ENCODE results near the gene ABHD16B.
"Not testable (repeated sequence)": the region's sequence is repeated elsewhere in the genome, so short reads cannot be mapped to it uniquely, and the experiment has no call there.

ABHD16B gene

GRCh38 chr20:63867042-63867441 is 5.7 kb downstream of the ABHD16B start:
- not testable (repeated sequence) for H3K27me3 ChIP-seq (ENCODE audit: control insufficient read depth, insufficient read depth, low read length); H3K9ac ChIP-seq (ENCODE audit: low read depth, low read length); H3K4me3 ChIP-seq (ENCODE audit: low read depth, low read length); H3K9me3 ChIP-seq (ENCODE audit: control insufficient read depth, insufficient read depth, low read length); H3K27ac ChIP-seq (ENCODE audit: low read depth, low read length); H3K4me1 ChIP-seq (ENCODE audit: control insufficient read depth, insufficient read depth, low read length)
- peaks cover 46% of the 10 kb centered on the region for H3K36me3 ChIP-seq (ENCODE audit: control insufficient read depth, insufficient read depth, low read length)

DNA sequence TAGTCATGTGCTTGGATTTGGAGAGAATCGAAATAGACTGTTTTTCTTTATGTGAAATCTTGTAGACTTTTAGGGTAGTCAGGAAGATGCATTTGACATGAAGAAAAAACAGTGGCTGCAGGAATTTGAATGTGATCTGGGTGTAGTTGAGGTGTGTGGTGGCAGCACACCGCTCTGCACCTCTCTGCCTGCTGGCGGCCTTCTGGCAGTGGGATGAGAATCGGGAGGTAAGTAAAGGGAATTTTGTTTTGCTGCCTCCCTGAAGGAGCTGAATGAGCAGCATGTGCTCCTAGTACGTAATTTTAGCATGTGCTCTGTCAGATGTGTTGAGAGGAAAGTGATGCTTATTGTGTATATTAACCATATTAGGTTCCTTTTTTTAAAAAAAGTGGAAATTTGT is 7.0 kb downstream of the ABHD16B start:
- no peak overlapping the region for H3K4me3 ChIP-seq (ENCODE audit: low read depth, low read length)
- H3K9me3 ChIP-seq (ENCODE audit: control insufficient read depth, insufficient read depth, low read length), result no peaks in the 10 kb centered on the region
- peaks cover 43% of the 10 kb centered on the region for H3K36me3 ChIP-seq (ENCODE audit: control insufficient read depth, insufficient read depth, low read length)
- H3K27me3 ChIP-seq (ENCODE audit: control insufficient read depth, insufficient read depth, low read length), result no peaks in the 10 kb centered on the region
- H3K9ac ChIP-seq (ENCODE audit: low read depth, low read length), result no peak overlapping the region
- H3K27ac ChIP-seq (ENCODE audit: low read depth, low read length), result no peak overlapping the region
- H3K4me1 ChIP-seq (ENCODE audit: control insufficient read depth, insufficient read depth, low read length), result peaks cover 5% of the 10 kb centered on the region; the same call in 1 of the 2 replicates

DNA sequence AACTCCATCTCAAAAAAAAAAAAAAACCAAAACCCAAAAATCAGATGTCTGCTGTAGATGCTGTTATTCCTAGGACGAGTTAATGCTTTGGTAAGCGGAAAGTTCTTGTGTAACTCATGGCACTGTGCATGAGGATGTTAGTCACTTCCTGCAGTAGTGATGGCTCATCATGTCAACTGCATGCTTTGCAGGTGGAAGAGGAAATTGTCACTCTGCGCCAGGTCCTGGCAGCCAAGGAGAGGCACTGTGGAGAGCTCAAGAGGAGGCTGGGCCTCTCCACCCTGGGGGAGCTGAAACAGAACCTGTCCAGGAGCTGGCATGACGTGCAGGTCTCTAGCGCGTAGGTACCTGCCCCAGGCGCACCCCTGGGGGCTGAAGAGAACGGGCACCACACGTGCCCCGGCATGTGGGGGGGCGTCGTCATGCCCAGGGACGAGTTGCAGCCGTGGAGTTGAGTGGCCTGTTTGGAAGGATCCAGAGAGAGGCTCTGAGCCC is 12.2 kb downstream of the ABHD16B start:
- Histone ChIP-seq H3K9ac (ENCODE audit: low read depth, low read length) (no peak overlapping the region), H3K36me3 (ENCODE audit: control insufficient read depth, insufficient read depth, low read length) (peaks cover 82% of the 10 kb centered on the region), H3K27ac (ENCODE audit: low read depth, low read length) (no peak overlapping the region)

GRCh38 chr20:63874241-63874640 is 12.9 kb downstream of the ABHD16B start:
- not testable (repeated sequence) for H3K9ac ChIP-seq (ENCODE audit: low read depth, low read length); H3K4me3 ChIP-seq (ENCODE audit: low read depth, low read length); H3K4me1 ChIP-seq (ENCODE audit: control insufficient read depth, insufficient read depth, low read length); H3K9me3 ChIP-seq (ENCODE audit: control insufficient read depth, insufficient read depth, low read length); H3K27ac ChIP-seq (ENCODE audit: low read depth, low read length); H3K27me3 ChIP-seq (ENCODE audit: control insufficient read depth, insufficient read depth, low read length)
- peaks cover 80% of the 10 kb centered on the region for H3K36me3 ChIP-seq (ENCODE audit: control insufficient read depth, insufficient read depth, low read length)

More for the DNA sequence above, 12.2 kb downstream of the ABHD16B start:
- H3K4me1 ChIP-seq (ENCODE audit: control insufficient read depth, insufficient read depth, low read length), result no peaks in the 10 kb centered on the region
- H3K4me3 ChIP-seq (ENCODE audit: low read depth, low read length), result no peak overlapping the region
- H3K9me3 ChIP-seq (ENCODE audit: control insufficient read depth, insufficient read depth, low read length), result no peaks in the 10 kb centered on the region
- no peaks in the 10 kb centered on the region for H3K27me3 ChIP-seq (ENCODE audit: control insufficient read depth, insufficient read depth, low read length)

GRCh38 chr20:63876489-63877036 is 15.3 kb downstream of the ABHD16B start:
- Histone ChIP-seq H3K36me3 (ENCODE audit: control insufficient read depth, insufficient read depth, low read length) (peaks cover 65% of the 10 kb centered on the region), H3K4me1 (ENCODE audit: control insufficient read depth, insufficient read depth, low read length) (no peaks in the 10 kb centered on the region), H3K27ac (ENCODE audit: low read depth, low read length) (no peak overlapping the region), H3K27me3 (ENCODE audit: control insufficient read depth, insufficient read depth, low read length) (no peaks in the 10 kb centered on the region), H3K9ac (ENCODE audit: low read depth, low read length) (no peak overlapping the region), H3K4me3 (ENCODE audit: low read depth, low read length) (no peak overlapping the region), H3K9me3 (ENCODE audit: control insufficient read depth, insufficient read depth, low read length) (no peaks in the 10 kb centered on the region)

DNA sequence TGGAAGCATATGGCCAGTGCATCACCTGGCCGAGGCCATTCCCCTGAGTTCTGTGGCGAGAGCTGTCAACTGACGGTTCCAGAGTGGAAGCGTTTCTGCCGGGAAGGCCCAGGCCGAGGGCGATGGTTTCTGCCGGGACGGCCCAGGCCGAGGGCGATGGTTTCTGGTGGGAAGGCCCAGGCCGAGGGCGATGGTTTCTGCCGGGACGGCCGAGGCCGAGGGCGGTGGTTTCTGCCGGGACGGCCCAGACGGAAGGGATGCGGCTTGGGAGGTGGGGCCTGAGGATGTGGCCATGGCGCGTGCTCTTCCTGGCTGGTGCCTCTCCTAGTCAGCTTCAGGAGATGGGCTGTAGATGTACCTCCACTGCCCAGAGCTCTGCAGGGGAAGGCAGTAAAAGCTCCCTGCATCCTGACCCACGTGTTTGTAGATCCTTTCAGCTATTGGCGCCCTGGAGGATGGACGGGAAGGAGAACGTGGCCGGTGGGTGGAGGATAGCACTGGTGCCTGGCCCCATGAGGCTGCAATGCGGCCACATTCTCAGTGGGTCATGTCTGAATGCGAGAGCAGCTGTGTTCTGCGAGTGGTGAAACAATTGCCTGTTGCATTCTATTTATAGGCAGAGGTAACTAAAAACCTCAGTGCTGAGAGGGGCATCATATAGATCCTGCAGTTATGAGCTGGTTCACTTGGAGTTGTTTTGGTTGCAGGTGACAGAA is 16.6 kb downstream of the ABHD16B start:
- H3K27ac ChIP-seq (ENCODE audit: low read depth, low read length), result no peak overlapping the region
- no peaks in the 10 kb centered on the region for H3K9me3 ChIP-seq (ENCODE audit: control insufficient read depth, insufficient read depth, low read length)
- no peak overlapping the region for H3K4me3 ChIP-seq (ENCODE audit: low read depth, low read length)
- H3K4me1 ChIP-seq (ENCODE audit: control insufficient read depth, insufficient read depth, low read length), result no peaks in the 10 kb centered on the region
- peaks cover 70% of the 10 kb centered on the region for H3K36me3 ChIP-seq (ENCODE audit: control insufficient read depth, insufficient read depth, low read length)
- no peaks in the 10 kb centered on the region for H3K27me3 ChIP-seq (ENCODE audit: control insufficient read depth, insufficient read depth, low read length)
- no peak overlapping the region for H3K9ac ChIP-seq (ENCODE audit: low read depth, low read length)

GRCh38 chr20:63878899-63879663 is 17.8 kb downstream of the ABHD16B start:
- no peaks in the 10 kb centered on the region for H3K27me3 ChIP-seq (ENCODE audit: control insufficient read depth, insufficient read depth, low read length)
- H3K27ac ChIP-seq (ENCODE audit: low read depth, low read length), result no peak overlapping the region
- H3K4me1 ChIP-seq (ENCODE audit: control insufficient read depth, insufficient read depth, low read length), result no peaks in the 10 kb centered on the region
- H3K4me3 ChIP-seq (ENCODE audit: low read depth, low read length), result no peak overlapping the region
- no peaks in the 10 kb centered on the region for H3K9me3 ChIP-seq (ENCODE audit: control insufficient read depth, insufficient read depth, low read length)
- H3K36me3 ChIP-seq (ENCODE audit: control insufficient read depth, insufficient read depth, low read length), result peaks cover 74% of the 10 kb centered on the region
- H3K9ac ChIP-seq (ENCODE audit: low read depth, low read length), result no peak overlapping the region

DNA sequence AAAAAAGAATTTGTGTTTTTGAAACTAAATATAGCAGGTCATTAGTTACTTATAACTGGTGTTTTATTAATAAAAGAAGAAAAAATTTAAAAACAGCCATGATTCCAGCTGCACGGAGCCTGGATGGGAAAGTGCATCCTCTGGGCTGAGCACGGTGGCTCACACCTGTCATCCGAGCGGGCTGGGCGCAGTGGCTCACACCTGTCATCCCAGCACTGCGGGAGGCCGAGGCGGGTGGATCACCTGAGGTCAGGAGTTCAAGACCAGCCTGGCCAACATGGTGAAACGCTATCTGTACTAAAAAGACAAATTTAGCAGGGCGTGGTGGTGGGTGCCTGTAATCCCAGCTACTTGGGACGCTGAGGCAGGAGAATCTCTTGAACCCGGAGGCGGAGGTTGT is 19.6 kb downstream of the ABHD16B start:
- H3K27me3 ChIP-seq (ENCODE audit: control insufficient read depth, insufficient read depth, low read length); H3K9ac ChIP-seq (ENCODE audit: low read depth, low read length); H3K4me3 ChIP-seq (ENCODE audit: low read depth, low read length); H3K27ac ChIP-seq (ENCODE audit: low read depth, low read length); H3K9me3 ChIP-seq (ENCODE audit: control insufficient read depth, insufficient read depth, low read length); H3K4me1 ChIP-seq (ENCODE audit: control insufficient read depth, insufficient read depth, low read length): not testable (repeated sequence)
- peaks cover 74% of the 10 kb centered on the region for H3K36me3 ChIP-seq (ENCODE audit: control insufficient read depth, insufficient read depth, low read length)

GRCh38 chr20:63881451-63882226 is 20.3 kb downstream of the ABHD16B start:
- H3K4me3 ChIP-seq (ENCODE audit: low read depth, low read length), result no peak overlapping the region
- no peak overlapping the region for H3K27ac ChIP-seq (ENCODE audit: low read depth, low read length)
- no peaks in the 10 kb centered on the region for H3K27me3 ChIP-seq (ENCODE audit: control insufficient read depth, insufficient read depth, low read length)
- H3K9ac ChIP-seq (ENCODE audit: low read depth, low read length), result no peak overlapping the region
- no peaks in the 10 kb centered on the region for H3K9me3 ChIP-seq (ENCODE audit: control insufficient read depth, insufficient read depth, low read length)
- H3K4me1 ChIP-seq (ENCODE audit: control insufficient read depth, insufficient read depth, low read length), result no peaks in the 10 kb centered on the region
- H3K36me3 ChIP-seq (ENCODE audit: control insufficient read depth, insufficient read depth, low read length), result peaks cover 69% of the 10 kb centered on the region

DNA sequence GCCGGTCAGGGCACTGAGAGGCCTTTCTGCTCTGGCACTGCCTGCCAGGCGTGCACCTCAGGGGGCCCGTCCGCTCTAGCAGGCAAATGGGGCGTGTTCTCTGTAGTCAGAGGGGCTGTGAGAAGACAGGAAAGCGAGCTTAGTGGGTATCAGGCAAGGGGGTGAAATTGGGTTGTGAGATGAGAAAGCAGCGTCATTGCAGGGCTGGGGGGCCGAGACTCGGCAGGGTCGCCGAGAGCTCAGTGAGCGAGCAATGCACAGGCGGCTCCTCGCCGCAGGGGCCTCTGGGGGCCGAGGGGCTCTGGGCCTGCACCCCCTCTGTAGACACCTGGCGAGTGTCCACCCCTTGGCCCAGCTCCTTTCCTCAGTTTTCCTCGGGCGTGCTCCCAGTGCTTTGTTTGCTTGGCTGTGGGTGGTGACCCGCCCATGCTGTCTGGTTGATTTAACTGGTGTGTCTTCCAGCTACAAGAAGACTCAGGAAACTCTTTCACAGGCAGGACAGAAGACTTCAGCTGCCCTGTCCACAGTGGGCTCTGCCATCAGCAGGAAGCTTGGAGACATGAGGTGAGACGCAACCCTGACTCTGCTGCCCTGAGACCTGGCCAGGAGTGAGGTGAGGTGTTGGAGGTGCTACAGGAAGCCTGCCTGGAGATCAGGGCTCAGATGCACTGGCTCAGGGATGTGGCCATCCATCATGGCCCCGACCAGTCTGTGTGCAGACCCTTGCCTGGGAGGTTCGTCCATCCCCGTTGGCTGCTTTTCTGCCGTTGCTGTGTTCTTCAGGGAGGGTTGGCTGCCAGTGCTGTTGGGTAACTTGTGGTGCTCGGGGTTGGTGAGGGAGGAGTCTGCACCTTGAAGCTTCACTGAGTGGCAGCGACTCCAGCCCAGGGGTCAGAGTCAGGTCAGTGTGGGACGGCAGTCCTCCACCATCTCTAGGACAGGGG is 21.2 kb downstream of the ABHD16B start:
- Histone ChIP-seq H3K27ac (ENCODE audit: low read depth, low read length) (no peak overlapping the region), H3K9ac (ENCODE audit: low read depth, low read length) (no peak overlapping the region), H3K36me3 (ENCODE audit: control insufficient read depth, insufficient read depth, low read length) (peaks cover 71% of the 10 kb centered on the region), H3K9me3 (ENCODE audit: control insufficient read depth, insufficient read depth, low read length) (no peaks in the 10 kb centered on the region), H3K27me3 (ENCODE audit: control insufficient read depth, insufficient read depth, low read length) (no peaks in the 10 kb centered on the region), H3K4me1 (ENCODE audit: control insufficient read depth, insufficient read depth, low read length) (no peaks in the 10 kb centered on the region), H3K4me3 (ENCODE audit: low read depth, low read length) (no peak overlapping the region)
